H9 (cell line): ENCODE measurements around the gene AK5. TPM values are rescaled to one million over a fixed set of nuclear protein-coding genes. Genes with fewer than 3 reads are reported as not detected.
A peak's percentile ranks its signal among the peaks of the same experiment; 100 is the strongest.

Experiments used
- DNase-seq: peaks from one replicate; pipeline ENCODE4 v3.0.0-alpha.2; 2017
- H2AFZ ChIP-seq: one replicate; pipeline ENCODE4 v1.6.1; 2013; ENCODE audit warnings: mild to moderate bottlenecking, low read length, control low read depth, moderate library complexity
- H2AK5ac ChIP-seq: 2 replicates; pipeline ENCODE4 v1.6.1; 2013; ENCODE audit warnings: low read length, control low read depth, mixed read lengths; ENCODE audit not compliant: insufficient read length
- H2BK120ac ChIP-seq: one replicate; pipeline ENCODE4 v1.6.1; 2013; ENCODE audit warnings: low read depth, mild to moderate bottlenecking, low read length, control low read depth, inconsistent platforms; ENCODE audit not compliant: poor library complexity, severe bottlenecking
- H2BK12ac ChIP-seq: 2 replicates; pipeline ENCODE4 v1.6.1; 2013; ENCODE audit warnings: low read length, control low read depth, mixed read lengths, low read depth; ENCODE audit not compliant: insufficient read length
- H2BK15ac ChIP-seq: 2 replicates; pipeline ENCODE4 v1.6.1; 2013; ENCODE audit warnings: low read depth, low read length, control low read depth
- H2BK20ac ChIP-seq: one replicate; pipeline ENCODE4 v1.6.1; 2013; ENCODE audit warnings: low read depth, mild to moderate bottlenecking, low read length, control low read depth, inconsistent platforms; ENCODE audit not compliant: poor library complexity, severe bottlenecking
- H2BK5ac ChIP-seq: 2 replicates; pipeline ENCODE4 v1.6.1; 2013; ENCODE audit warnings: low read length, control low read depth, mixed read lengths; ENCODE audit not compliant: insufficient read length
- H3K14ac ChIP-seq: 2 replicates; pipeline ENCODE4 v1.6.1; 2013; ENCODE audit warnings: low read length, control low read depth; ENCODE audit not compliant: insufficient read depth
- H3K18ac ChIP-seq: 2 replicates; pipeline ENCODE4 v1.6.1; 2013; ENCODE audit warnings: low read depth, mild to moderate bottlenecking, mixed read lengths, low read length, control low read depth; ENCODE audit not compliant: insufficient read length
- H3K23ac ChIP-seq: 2 replicates; pipeline ENCODE4 v1.6.1; 2013; ENCODE audit warnings: low read length, control low read depth, mixed read lengths, low read depth; ENCODE audit not compliant: insufficient read length
- H3K23me2 ChIP-seq: 2 replicates; pipeline ENCODE4 v1.6.1; 2013; ENCODE audit warnings: low read depth, mild to moderate bottlenecking, mixed read lengths, low read length, control low read depth; ENCODE audit not compliant: insufficient read length, poor library complexity, severe bottlenecking
- H3K27ac ChIP-seq: 2 replicates; pipeline ENCODE4 v1.5.1; 2013; ENCODE audit warnings: low read length, control low read depth, mixed read lengths, low read depth; ENCODE audit not compliant: insufficient read length
- H3K27me3 ChIP-seq: 2 replicates; pipeline ENCODE4 v1.6.1; 2013; ENCODE audit warnings: low read length, control low read depth, inconsistent platforms; ENCODE audit not compliant: insufficient read depth
- H3K4ac ChIP-seq: 2 replicates; pipeline ENCODE4 v1.6.1; 2013; ENCODE audit warnings: low read depth, mild to moderate bottlenecking, control low read depth, inconsistent platforms, low read length, moderate library complexity
- H3K4me1 ChIP-seq: 2 replicates; pipeline ENCODE4 v1.6.1; 2013; ENCODE audit warnings: low read length, control low read depth, inconsistent platforms; ENCODE audit not compliant: insufficient read depth
- H3K4me2 ChIP-seq: 2 replicates; pipeline ENCODE4 v1.6.1; 2013; ENCODE audit warnings: low read length, control low read depth, mixed read lengths; ENCODE audit not compliant: insufficient read length, insufficient read depth
- H3K56ac ChIP-seq: 2 replicates; pipeline ENCODE4 v1.6.1; 2013; ENCODE audit warnings: low read depth, mild to moderate bottlenecking, mixed read lengths, low read length, control low read depth; ENCODE audit not compliant: insufficient read length
- H3K79me1 ChIP-seq: 2 replicates; pipeline ENCODE4 v1.6.1; 2013; ENCODE audit warnings: low read depth, mild to moderate bottlenecking, moderate library complexity, low read length, control low read depth, inconsistent platforms; ENCODE audit not compliant: insufficient read depth, poor library complexity, severe bottlenecking
- H3K79me2 ChIP-seq: 2 replicates; pipeline ENCODE4 v1.6.1; 2013; ENCODE audit warnings: low read length, control low read depth, inconsistent platforms; ENCODE audit not compliant: insufficient read depth
- H3K9ac ChIP-seq: 2 replicates; pipeline ENCODE4 v1.6.1; 2013; ENCODE audit warnings: low read length, control low read depth, mixed read lengths; ENCODE audit not compliant: insufficient read length; ENCODE audit errors: extremely low read depth
- H3K9me3 ChIP-seq: one replicate; pipeline ENCODE4 v1.6.1; 2013; ENCODE audit warnings: low read depth, low read length, inconsistent platforms; ENCODE audit not compliant: control insufficient read depth
- H3T11ph ChIP-seq: one replicate; pipeline ENCODE4 v1.6.1; 2013; ENCODE audit warnings: mild to moderate bottlenecking, low read length, control low read depth, inconsistent platforms
- H4K20me1 ChIP-seq: one replicate; pipeline ENCODE4 v1.6.1; 2013; ENCODE audit not compliant: control insufficient read depth, insufficient read length, insufficient read depth
- H4K5ac ChIP-seq: 2 replicates; pipeline ENCODE4 v1.6.1; 2013; ENCODE audit warnings: low read depth, mild to moderate bottlenecking, mixed read lengths, low read length, control low read depth; ENCODE audit not compliant: insufficient read length
- H4K8ac ChIP-seq: replicated peaks from 2 replicates; pipeline ENCODE4 v1.6.1; 2013; ENCODE audit warnings: low read length, control low read depth, mixed read lengths, low read depth; ENCODE audit not compliant: insufficient read length
- H4K91ac ChIP-seq: 2 replicates; pipeline ENCODE4 v1.6.1; 2013; ENCODE audit warnings: low read depth, mild to moderate bottlenecking, moderate library complexity, mixed read lengths, low read length, control low read depth; ENCODE audit not compliant: insufficient read length
- H3K27ac Mint-ChIP-seq, 3 experiments: 2 replicates in 2 of 3; 3 replicates in 1 of 3; pipeline ENCODE4 v1.8.0; 2020 to 2021; ENCODE audit warnings: mixed read lengths in 3 of 3, mild to moderate bottlenecking in 1 of 3, moderate library complexity in 1 of 3
- H3K27me3 Mint-ChIP-seq: 2 replicates; pipeline ENCODE4 v1.8.0; 2021; ENCODE audit warnings: low read depth, mild to moderate bottlenecking, moderate library complexity, mixed read lengths
- H3K36me3 Mint-ChIP-seq, 3 experiments: 2 replicates in 2 of 3; 3 replicates in 1 of 3; pipeline ENCODE4 v1.8.0; 2020 to 2021; ENCODE audit warnings: low read depth in 3 of 3, mixed read lengths in 3 of 3; ENCODE audit not compliant: insufficient read depth in 1 of 3
- H3K4me1 Mint-ChIP-seq, 2 experiments: 2 replicates each; pipeline ENCODE4 v1.8.0; 2020; ENCODE audit warnings: mixed read lengths in 2 of 2
- H3K4me3 Mint-ChIP-seq, 2 experiments: 2 replicates in 1 of 2; 3 replicates in 1 of 2; pipeline ENCODE4 v1.8.0; 2020 to 2021; ENCODE audit warnings: mild to moderate bottlenecking in 2 of 2, mixed read lengths in 2 of 2, moderate library complexity in 1 of 2
- H3K9me3 Mint-ChIP-seq, 2 experiments: 2 replicates in 1 of 2; 3 replicates in 1 of 2; pipeline ENCODE4 v1.8.0; 2020; ENCODE audit warnings: mild to moderate bottlenecking in 2 of 2, mixed read lengths in 2 of 2, moderate library complexity in 1 of 2
- WGBS: extraction: QIAGEN DNeasy Blood & Tissue Kit; methylation state at CpG from one replicate; pipeline ENCODE4 v1.1.7; 2013; ENCODE audit warnings: missing lambda C conversion rate, low lambda C conversion rate, mixed read lengths; ENCODE audit not compliant: insufficient read length; ENCODE audit errors: extremely low coverage; 5-methylcytosine and 5-hydroxymethylcytosine counted together
- total RNA-seq: library from RNA; stranded (reverse); gene quantifications from 2 replicates; pipeline ENCODE4 v1.2.1, GENCODE V29; 2021
- TF ChIP-seq, protein P1 (sequence below): fragments of 200-600 bp; sonication (generic); conservative IDR thresholded peaks from 3 replicates; pipeline ENCODE4 v1.8.0; 2021; ENCODE audit warnings: antibody characterized with exemption, mild to moderate bottlenecking

AK5 gene
- total RNA-seq, 1 experiment from 2014 or later = 2.5 TPM

DNA sequence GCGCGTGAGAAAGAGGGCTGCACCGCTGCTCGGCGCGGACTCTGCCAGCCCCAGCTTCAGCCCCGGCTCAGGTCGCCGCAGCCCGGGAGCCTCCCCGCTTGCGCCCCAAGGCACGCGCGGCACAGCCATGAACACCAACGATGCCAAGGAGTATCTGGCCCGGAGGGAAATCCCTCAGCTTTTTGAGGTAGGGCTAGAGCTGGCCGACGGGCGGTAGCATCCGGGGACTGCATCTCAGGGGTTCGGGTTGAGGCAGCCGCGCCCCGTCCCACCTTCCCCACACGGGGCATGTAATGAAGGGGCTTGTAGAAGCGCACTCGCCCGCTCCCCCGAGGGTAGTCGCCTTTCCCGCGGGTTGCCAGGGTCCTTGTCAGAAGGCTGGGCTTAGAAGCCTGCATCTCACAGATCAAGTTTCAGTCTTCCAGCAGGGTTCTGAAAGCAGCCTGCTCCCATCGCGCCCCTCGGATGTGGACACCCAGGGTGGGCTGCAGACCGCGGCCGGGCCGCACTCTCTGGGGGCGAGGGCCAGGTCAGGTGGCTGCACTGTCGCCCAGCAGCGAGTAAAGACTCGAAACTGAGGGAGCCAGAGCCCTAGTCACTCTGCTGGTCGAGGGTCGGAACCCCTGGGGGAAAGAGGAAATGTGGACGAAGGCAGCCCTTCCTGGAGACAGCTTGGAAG lies 507 bp downstream of the AK5 start:
- H3K4me1 Mint-ChIP-seq = peaks cover 16 to 17% of the 10 kb centered on the region in 2 experiments
- Histone ChIP-seq H2BK15ac (no peak overlapping the region), H3K23ac (no peak overlapping the region), H3K18ac (no peak overlapping the region), H2BK120ac (no peak overlapping the region), H2BK12ac (no peak overlapping the region), H3K56ac (no peak overlapping the region), H3K79me1 (no peaks in the 10 kb centered on the region), H4K5ac (no peak overlapping the region), H3K14ac (peak overlapping the region; percentile 57), H3K9me3 (no peaks in the 10 kb centered on the region), H2AFZ (no peak overlapping the region), H3K27ac (no peak overlapping the region), H3T11ph (no peak overlapping the region), H4K20me1 (no peaks in the 10 kb centered on the region), H3K27me3 (peaks cover 16% of the 10 kb centered on the region), H2BK20ac (no peak overlapping the region), H2AK5ac (no peak overlapping the region), H3K4me2 (peak overlapping the region; percentile 71), H2BK5ac (no peak overlapping the region), H3K23me2 (peaks cover 9% of the 10 kb centered on the region), H3K79me2 (no peaks in the 10 kb centered on the region), H4K8ac (no peak overlapping the region), H3K4me1 (no peaks in the 10 kb centered on the region), H4K91ac (no peak overlapping the region), H3K4ac (no peak overlapping the region), H3K9ac (peak overlapping the region; percentile 11)
- H3K27ac Mint-ChIP-seq = no peak overlapping the region
- H3K36me3 Mint-ChIP-seq = no peaks in the 10 kb centered on the region; a peak in 1 of 7 replicates
- peaks cover 62% of the 10 kb centered on the region for H3K27me3 Mint-ChIP-seq
- H3K9me3 Mint-ChIP-seq = no peaks in the 10 kb centered on the region
- TF ChIP-seq, protein P1, sequence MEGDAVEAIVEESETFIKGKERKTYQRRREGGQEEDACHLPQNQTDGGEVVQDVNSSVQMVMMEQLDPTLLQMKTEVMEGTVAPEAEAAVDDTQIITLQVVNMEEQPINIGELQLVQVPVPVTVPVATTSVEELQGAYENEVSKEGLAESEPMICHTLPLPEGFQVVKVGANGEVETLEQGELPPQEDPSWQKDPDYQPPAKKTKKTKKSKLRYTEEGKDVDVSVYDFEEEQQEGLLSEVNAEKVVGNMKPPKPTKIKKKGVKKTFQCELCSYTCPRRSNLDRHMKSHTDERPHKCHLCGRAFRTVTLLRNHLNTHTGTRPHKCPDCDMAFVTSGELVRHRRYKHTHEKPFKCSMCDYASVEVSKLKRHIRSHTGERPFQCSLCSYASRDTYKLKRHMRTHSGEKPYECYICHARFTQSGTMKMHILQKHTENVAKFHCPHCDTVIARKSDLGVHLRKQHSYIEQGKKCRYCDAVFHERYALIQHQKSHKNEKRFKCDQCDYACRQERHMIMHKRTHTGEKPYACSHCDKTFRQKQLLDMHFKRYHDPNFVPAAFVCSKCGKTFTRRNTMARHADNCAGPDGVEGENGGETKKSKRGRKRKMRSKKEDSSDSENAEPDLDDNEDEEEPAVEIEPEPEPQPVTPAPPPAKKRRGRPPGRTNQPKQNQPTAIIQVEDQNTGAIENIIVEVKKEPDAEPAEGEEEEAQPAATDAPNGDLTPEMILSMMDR = no peak
- DNase-seq = peak; percentile 48
- peak overlapping the region; percentile 70 to 88 for H3K4me3 Mint-ChIP-seq
- no CpG with 5 or more reads among the region's 47 CpGs for WGBS
